CD4-positive, alpha-beta T cell (primary cell): Measurements from ENCODE around the gene PDZRN3. TPM values are rescaled to one million over a fixed set of nuclear protein-coding genes. Genes with fewer than 3 reads are reported as not detected.

Experiments used
- ATAC-seq: fragments of 200-7000 bp; cut with Tn5 transposase; one replicate; pipeline ENCODE4 v1.10.0; 2022; ENCODE audit warnings: mild to moderate bottlenecking; ENCODE audit not compliant: poor library complexity
- CTCF ChIA-PET: fragments of 350-600 bp; sonication (Branson Sonifier 250); formaldehyde crosslinking; loops from one replicate; lab custom pipeline; 2021; ENCODE audit warnings: antibody characterized with exemption, inconsistent platforms; lab: Charles Lee
- POLR2A ChIA-PET: fragments of 350-600 bp; sonication (Branson Sonifier 250); formaldehyde crosslinking; loops from one replicate; lab custom pipeline; 2021; ENCODE audit warnings: antibody characterized with exemption, inconsistent platforms; lab: Charles Lee
- DNase-seq, 14 experiments: peaks; one replicate each; pipeline ENCODE4 v3.0.0-alpha.2; 2013 to 2020; ENCODE audit warnings: mixed read lengths in 2 of 14
- H3K27ac ChIP-seq, 2 donors: one replicate each; pipeline versions ENCODE4 v1.5.1 to v1.7.0; 2013; ENCODE audit warnings: low read length in 2 of 2, low read depth in 1 of 2, mild to moderate bottlenecking in 1 of 2
- H3K27me3 ChIP-seq, 2 experiments: 1 replicate in 1 of 2; 2 replicates in 1 of 2; pipeline versions ENCODE4 v1.6.1 to v1.7.0; 2013; ENCODE audit warnings: low read length in 2 of 2, control low read depth in 1 of 2, mild to moderate bottlenecking in 1 of 2, moderate library complexity in 1 of 2; ENCODE audit not compliant: insufficient read depth in 2 of 2, control insufficient read depth in 1 of 2
- H3K36me3 ChIP-seq: one replicate; pipeline ENCODE4 v1.6.1; 2013; ENCODE audit warnings: low read length, control low read depth; ENCODE audit not compliant: insufficient read depth
- H3K4me1 ChIP-seq: one replicate; pipeline ENCODE4 v1.6.1; 2013; ENCODE audit warnings: low read length, control low read depth; ENCODE audit not compliant: insufficient read depth
- H3K4me3 ChIP-seq: one replicate; pipeline ENCODE4 v1.5.1; 2013; ENCODE audit warnings: mild to moderate bottlenecking, low read length, moderate library complexity
- H3K9me3 ChIP-seq, 2 experiments: 1 replicate in 1 of 2; 2 replicates in 1 of 2; pipeline versions ENCODE4 v1.6.1 to v1.7.0; 2013; ENCODE audit warnings: low read length in 2 of 2, mild to moderate bottlenecking in 2 of 2, control low read depth in 1 of 2, moderate library complexity in 1 of 2; ENCODE audit not compliant: control insufficient read depth in 1 of 2, insufficient read depth in 1 of 2
- H3K27ac Mint-ChIP-seq: one replicate; pipeline ENCODE4 v1.8.0; 2020; ENCODE audit warnings: mixed read lengths
- H3K27me3 Mint-ChIP-seq: one replicate; pipeline ENCODE4 v1.8.0; 2021; ENCODE audit warnings: mixed read lengths
- H3K36me3 Mint-ChIP-seq: one replicate; pipeline ENCODE4 v1.8.0; 2021; ENCODE audit warnings: low read depth, mixed read lengths
- H3K4me1 Mint-ChIP-seq: one replicate; pipeline ENCODE4 v1.8.0; 2021; ENCODE audit warnings: low read depth, mixed read lengths
- H3K4me3 Mint-ChIP-seq: one replicate; pipeline ENCODE4 v1.8.0; 2020; ENCODE audit warnings: mild to moderate bottlenecking, mixed read lengths
- H3K9me3 Mint-ChIP-seq: one replicate; pipeline ENCODE4 v1.8.0; 2020; ENCODE audit warnings: mixed read lengths
- intact Hi-C, 2 experiments: fragments of 100-400 bp; cut with DNase I in 1 of 2; cut with micrococcal nuclease in 1 of 2; formaldehyde crosslinking; loops; one replicate each; pipeline versions ENCODE4 v1.15.1 to v1.9.0; 2023 to 2025; cut with DNase I, micrococcal nuclease
- total RNA-seq, 174 experiments: library from RNA in 2 of 174; stranded (reverse) in 2 of 174; gene quantifications; one replicate each; pipeline ENCODE4 v1.2.3 and lab custom pipeline; 2021 to 2026
- TF ChIP-seq, protein P1 (sequence below): fragments of 200-600 bp; IDR thresholded peaks from one replicate; pipeline ENCODE4 v1.8.0; 2022; ENCODE audit warnings: antibody characterized with exemption, mild to moderate bottlenecking

PDZRN3 gene
- total RNA-seq, 2 experiments from 2014 or later = not detected

DNA sequence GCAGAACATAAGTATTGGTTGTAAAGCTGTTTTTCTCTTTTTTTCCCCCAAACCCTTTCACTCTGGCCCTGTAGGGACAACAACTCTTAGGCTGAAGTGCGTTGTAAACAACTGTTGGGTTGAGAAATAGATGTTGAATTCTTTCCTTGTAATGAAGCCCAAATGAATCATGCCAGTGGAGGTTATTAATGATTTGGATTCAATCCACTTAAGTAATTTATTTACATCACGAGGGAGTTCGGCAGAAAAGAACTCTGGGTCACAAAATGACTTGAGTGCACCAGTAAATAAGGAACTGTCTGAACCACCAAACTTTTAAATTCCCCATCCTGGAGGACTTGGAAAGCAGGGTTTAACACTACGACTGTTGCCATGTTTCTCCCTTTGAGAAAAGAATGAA is 218.9 kb downstream of the PDZRN3 start:
- H3K4me3 Mint-ChIP-seq = no peak overlapping the region
- POLR2A ChIA-PET = no interaction called here

DNA sequence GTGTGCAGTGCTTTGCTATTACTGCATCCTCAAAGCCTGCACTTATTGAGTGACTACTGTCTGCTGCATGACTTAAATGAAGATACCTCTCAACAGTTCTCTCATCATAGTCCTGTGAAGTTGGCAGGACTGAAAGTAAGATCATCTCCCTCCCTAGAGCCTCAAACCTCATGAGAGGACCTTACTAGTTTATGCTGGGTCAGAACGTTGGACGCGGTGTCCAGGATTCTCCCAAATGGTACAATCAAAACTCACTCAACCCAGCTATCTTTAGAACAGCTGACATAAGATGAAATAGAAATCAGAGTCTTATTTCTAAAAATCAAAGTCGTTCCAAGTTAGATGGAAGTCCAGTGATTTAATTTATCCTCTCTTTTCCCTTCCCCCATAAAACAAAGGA is 219.7 kb downstream of the PDZRN3 start:
- Mint-ChIP-seq H3K27me3 (peaks cover 21% of the 10 kb centered on the region), H3K4me3 (no peak overlapping the region), H3K9me3 (no peaks in the 10 kb centered on the region), H3K4me1 (no peaks in the 10 kb centered on the region), H3K27ac (no peak overlapping the region), H3K36me3 (no peaks in the 10 kb centered on the region)
- ATAC-seq (no peak), DNase-seq (no peak)
- Histone ChIP-seq H3K27me3 (no peaks in the 10 kb centered on the region), H3K4me3 (no peak overlapping the region), H3K36me3 (no peaks in the 10 kb centered on the region), H3K9me3 (no peaks in the 10 kb centered on the region), H3K4me1 (no peaks in the 10 kb centered on the region), H3K27ac (no peak overlapping the region)
- ChIA-PET POLR2A (no interaction called here), CTCF (no interaction called here)
- intact Hi-C loops = no loop called here
- TF ChIP-seq, protein P1, sequence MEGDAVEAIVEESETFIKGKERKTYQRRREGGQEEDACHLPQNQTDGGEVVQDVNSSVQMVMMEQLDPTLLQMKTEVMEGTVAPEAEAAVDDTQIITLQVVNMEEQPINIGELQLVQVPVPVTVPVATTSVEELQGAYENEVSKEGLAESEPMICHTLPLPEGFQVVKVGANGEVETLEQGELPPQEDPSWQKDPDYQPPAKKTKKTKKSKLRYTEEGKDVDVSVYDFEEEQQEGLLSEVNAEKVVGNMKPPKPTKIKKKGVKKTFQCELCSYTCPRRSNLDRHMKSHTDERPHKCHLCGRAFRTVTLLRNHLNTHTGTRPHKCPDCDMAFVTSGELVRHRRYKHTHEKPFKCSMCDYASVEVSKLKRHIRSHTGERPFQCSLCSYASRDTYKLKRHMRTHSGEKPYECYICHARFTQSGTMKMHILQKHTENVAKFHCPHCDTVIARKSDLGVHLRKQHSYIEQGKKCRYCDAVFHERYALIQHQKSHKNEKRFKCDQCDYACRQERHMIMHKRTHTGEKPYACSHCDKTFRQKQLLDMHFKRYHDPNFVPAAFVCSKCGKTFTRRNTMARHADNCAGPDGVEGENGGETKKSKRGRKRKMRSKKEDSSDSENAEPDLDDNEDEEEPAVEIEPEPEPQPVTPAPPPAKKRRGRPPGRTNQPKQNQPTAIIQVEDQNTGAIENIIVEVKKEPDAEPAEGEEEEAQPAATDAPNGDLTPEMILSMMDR = no peak

More for the DNA sequence above, 218.9 kb downstream of the PDZRN3 start:
- Mint-ChIP-seq H3K27me3 (peaks cover 21% of the 10 kb centered on the region), H3K36me3 (no peaks in the 10 kb centered on the region), H3K9me3 (no peaks in the 10 kb centered on the region), H3K4me1 (no peaks in the 10 kb centered on the region), H3K27ac (no peak overlapping the region)
- H3K4me1 ChIP-seq = no peaks in the 10 kb centered on the region
- no peak overlapping the region for H3K27ac ChIP-seq
- H3K36me3 ChIP-seq = no peaks in the 10 kb centered on the region
- TF ChIP-seq, protein P1 = no peak
- H3K9me3 ChIP-seq = no peaks in the 10 kb centered on the region
- ATAC-seq = no peak
- no peak overlapping the region for H3K4me3 ChIP-seq
- intact Hi-C loops = no loop called here
- CTCF ChIA-PET = no interaction called here
- no peak for DNase-seq
- no peaks in the 10 kb centered on the region for H3K27me3 ChIP-seq

DNA sequence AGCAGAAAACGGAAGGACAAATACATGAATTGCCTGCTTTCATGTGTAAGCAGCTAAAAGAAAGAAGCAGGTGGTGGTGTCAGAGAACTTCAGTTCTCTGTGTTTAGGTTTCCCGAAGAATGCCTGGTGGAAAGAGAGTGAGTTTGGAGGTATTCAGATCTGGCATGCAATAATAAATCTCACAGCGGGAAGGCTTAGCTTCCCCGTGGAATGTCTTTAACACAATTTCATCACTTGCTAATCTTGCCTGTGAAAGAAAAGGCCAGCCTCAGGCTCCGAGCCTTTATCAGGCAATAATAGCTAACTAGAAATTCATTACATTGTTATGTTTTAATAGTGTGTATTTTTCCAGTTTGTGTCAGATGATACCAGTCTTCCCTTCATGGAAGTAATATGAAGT is 220.3 kb downstream of the PDZRN3 start:
- no peak overlapping the region for H3K27ac ChIP-seq
- H3K4me1 Mint-ChIP-seq = no peaks in the 10 kb centered on the region
- TF ChIP-seq, protein P1 = no peak
- no peaks in the 10 kb centered on the region for H3K4me1 ChIP-seq
- CTCF ChIA-PET = no interaction called here
- no peak overlapping the region for H3K4me3 ChIP-seq
- no peaks in the 10 kb centered on the region for H3K36me3 ChIP-seq
- H3K27me3 Mint-ChIP-seq = peaks cover 21% of the 10 kb centered on the region
- no peak overlapping the region for H3K4me3 Mint-ChIP-seq
- no peaks in the 10 kb centered on the region for H3K36me3 Mint-ChIP-seq
- DNase-seq (no peak), ATAC-seq (no peak)
- intact Hi-C loops = no loop called here
- POLR2A ChIA-PET = no interaction called here
- H3K9me3 ChIP-seq = no peaks in the 10 kb centered on the region
- H3K27ac Mint-ChIP-seq = no peak overlapping the region
- no peaks in the 10 kb centered on the region for H3K9me3 Mint-ChIP-seq
- no peaks in the 10 kb centered on the region for H3K27me3 ChIP-seq
